ENCODE results near the gene CCL19. TPM values are rescaled to one million over a fixed set of nuclear protein-coding genes. Genes with fewer than 3 reads are reported as not detected.

The CCL19 gene
- total RNA-seq, 1 experiment from 2014 or later, result not detected

- no peaks in the 10 kb centered on the region for H3K27me3 ChIP-seq (replicated peaks; ENCODE audit: control insufficient read depth, insufficient read depth, low read length)
- no peaks in the 10 kb centered on the region for H3K36me3 Mint-ChIP-seq (ENCODE audit: insufficient read depth, unreplicated experiment)
- H3K27ac Mint-ChIP-seq (ENCODE audit: unreplicated experiment), result no peak overlapping the region
- no peaks in the 10 kb centered on the region for H3K36me3 ChIP-seq (ENCODE audit: control insufficient read depth, insufficient read depth, low read length)
- intact Hi-C loops (cut with micrococcal nuclease; ENCODE audit: unreplicated experiment), result loop anchor here (10.0 kb wide), 1 partner anchor 55 kb away; the partner anchor contains the start of gene IL11RA
- H3K9me3 ChIP-seq, result no peaks in the 10 kb centered on the region
- CTCF ChIA-PET, result no interaction called here
- no peaks in the 10 kb centered on the region for H3K4me1 ChIP-seq
- no peaks in the 10 kb centered on the region for H3K9me3 Mint-ChIP-seq (ENCODE audit: unreplicated experiment)
- H3K27me3 Mint-ChIP-seq (ENCODE audit: insufficient read depth, unreplicated experiment), result peaks cover 16% of the 10 kb centered on the region
- H3K4me3 ChIP-seq (ENCODE audit: low read depth, low read length), result no peak overlapping the region
- H3K4me1 Mint-ChIP-seq (ENCODE audit: low read depth, unreplicated experiment), result no peaks in the 10 kb centered on the region
- no peak for TF ChIP-seq CTCF (IDR thresholded peaks at IDR 0.05; ENCODE audit: insufficient read depth in 1 of 2, low read depth in 1 of 2, low read length in 1 of 2, severe bottlenecking in 1 of 2, unreplicated experiment in 1 of 2)
- no TSS peak for BruUV-seq (replicated peaks)
- no peak for DNase-seq
- POLR2A ChIA-PET, result no interaction called here
- no peak overlapping the region for H3K4me3 Mint-ChIP-seq (ENCODE audit: unreplicated experiment)
Measured at GRCh38 chr9:34709196-34709978, 18.3 kb upstream of the CCL19 start.

- H3K36me3 ChIP-seq (ENCODE audit: control insufficient read depth, insufficient read depth, low read length), result no peaks in the 10 kb centered on the region
- Mint-ChIP-seq H3K27me3 (ENCODE audit: insufficient read depth, unreplicated experiment) (peaks cover 4% of the 10 kb centered on the region), H3K4me1 (ENCODE audit: low read depth, unreplicated experiment) (no peaks in the 10 kb centered on the region), H3K27ac (ENCODE audit: unreplicated experiment) (no peak overlapping the region), H3K4me3 (ENCODE audit: unreplicated experiment) (no peak overlapping the region), H3K36me3 (ENCODE audit: insufficient read depth, unreplicated experiment) (no peaks in the 10 kb centered on the region), H3K9me3 (ENCODE audit: unreplicated experiment) (no peaks in the 10 kb centered on the region)
- no peak for TF ChIP-seq CTCF (IDR thresholded peaks at IDR 0.05; ENCODE audit: insufficient read depth in 1 of 2, low read depth in 1 of 2, low read length in 1 of 2, severe bottlenecking in 1 of 2, unreplicated experiment in 1 of 2)
- H3K27me3 ChIP-seq (replicated peaks; ENCODE audit: control insufficient read depth, insufficient read depth, low read length), result no peaks in the 10 kb centered on the region
- no peaks in the 10 kb centered on the region for H3K9me3 ChIP-seq
- BruUV-seq (replicated peaks), result no TSS peak
- POLR2A ChIA-PET, result no interaction called here
- no peak for DNase-seq
- H3K4me3 ChIP-seq (ENCODE audit: low read depth, low read length), result no peak overlapping the region
- intact Hi-C loops (cut with micrococcal nuclease; ENCODE audit: unreplicated experiment), result loop anchor here (10.0 kb wide), 1 partner anchor 52 kb away; the partner anchor contains the start of gene IL11RA
- no peaks in the 10 kb centered on the region for H3K4me1 ChIP-seq
- CTCF ChIA-PET, result no interaction called here
Measured at GRCh38 chr9:34707130-34707529, 16.1 kb upstream of the CCL19 start.

- no TSS peak for BruUV-seq (replicated peaks)
- peak; percentile 82 to 98 for TF ChIP-seq CTCF (IDR thresholded peaks at IDR 0.05; ENCODE audit: insufficient read depth in 1 of 2, low read depth in 1 of 2, low read length in 1 of 2, severe bottlenecking in 1 of 2, unreplicated experiment in 1 of 2)
Measured at GRCh38 chr9:34701769-34702736, 11.0 kb upstream of the CCL19 start.

More at GRCh38 chr9:34701769-34702736, 11.0 kb upstream of the CCL19 start:
- Histone ChIP-seq H3K27me3 (replicated peaks; ENCODE audit: control insufficient read depth, insufficient read depth, low read length) (no peaks in the 10 kb centered on the region), H3K36me3 (ENCODE audit: control insufficient read depth, insufficient read depth, low read length) (no peaks in the 10 kb centered on the region), H3K4me3 (ENCODE audit: low read depth, low read length) (peak overlapping the region; percentile 37), H3K4me1 (no peaks in the 10 kb centered on the region), H3K9me3 (no peaks in the 10 kb centered on the region)
- peak; percentile 74 to 83 for DNase-seq
- no peaks in the 10 kb centered on the region for H3K36me3 Mint-ChIP-seq (ENCODE audit: insufficient read depth, unreplicated experiment)
- no peak overlapping the region for H3K27ac Mint-ChIP-seq (ENCODE audit: unreplicated experiment)
- POLR2A ChIA-PET, result interaction anchor here (0.6 kb wide), 1 partner anchor 116 kb away, joined by 3 read pairs; no protein-coding TSS in a partner anchor
- no peaks in the 10 kb centered on the region for H3K9me3 Mint-ChIP-seq (ENCODE audit: unreplicated experiment)
- peaks cover 10% of the 10 kb centered on the region for H3K27me3 Mint-ChIP-seq (ENCODE audit: insufficient read depth, unreplicated experiment)
- intact Hi-C loops (cut with micrococcal nuclease; ENCODE audit: unreplicated experiment), result loop anchor here (1.0 to 10.0 kb wide), 4 partner anchors 27 to 90 kb away; partner anchors contain the start of genes IL11RA and RPP25L
- H3K4me1 Mint-ChIP-seq (ENCODE audit: low read depth, unreplicated experiment), result peaks cover 6% of the 10 kb centered on the region
- peak overlapping the region; percentile 36 for H3K4me3 Mint-ChIP-seq (ENCODE audit: unreplicated experiment)
- CTCF ChIA-PET, result interaction anchor here (0.5 to 2.1 kb wide), 16 partner anchors 9 to 244 kb away, joined by 3 to 25 read pairs (median 3); partner anchors contain the start of genes FAM219A and GALT

Data from Caco-2 (cell line).